ENCODE data around the gene SLC9A5.

DNA sequence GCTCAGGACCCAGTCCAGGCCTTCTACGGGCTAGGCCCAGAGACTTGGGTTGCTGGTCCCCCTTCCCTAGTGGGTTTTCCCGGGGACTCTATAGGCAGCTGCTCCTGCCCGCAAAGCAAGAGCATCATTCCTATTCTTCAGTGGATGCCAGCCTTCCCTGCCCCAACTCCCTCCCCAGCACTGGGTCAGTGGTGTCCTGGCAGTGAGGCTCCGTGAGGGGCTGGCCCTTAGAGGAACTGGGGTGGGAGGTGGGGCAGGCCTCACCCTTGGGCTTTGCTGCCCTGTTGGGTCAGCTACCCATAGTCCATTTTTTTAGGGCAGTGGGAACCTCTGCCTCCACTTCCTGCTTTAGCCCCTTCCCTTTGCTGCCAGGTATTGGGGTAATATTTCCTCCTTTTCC is 22.7 kb downstream of the SLC9A5 start:
- TF ChIP-seq, protein P1, sequence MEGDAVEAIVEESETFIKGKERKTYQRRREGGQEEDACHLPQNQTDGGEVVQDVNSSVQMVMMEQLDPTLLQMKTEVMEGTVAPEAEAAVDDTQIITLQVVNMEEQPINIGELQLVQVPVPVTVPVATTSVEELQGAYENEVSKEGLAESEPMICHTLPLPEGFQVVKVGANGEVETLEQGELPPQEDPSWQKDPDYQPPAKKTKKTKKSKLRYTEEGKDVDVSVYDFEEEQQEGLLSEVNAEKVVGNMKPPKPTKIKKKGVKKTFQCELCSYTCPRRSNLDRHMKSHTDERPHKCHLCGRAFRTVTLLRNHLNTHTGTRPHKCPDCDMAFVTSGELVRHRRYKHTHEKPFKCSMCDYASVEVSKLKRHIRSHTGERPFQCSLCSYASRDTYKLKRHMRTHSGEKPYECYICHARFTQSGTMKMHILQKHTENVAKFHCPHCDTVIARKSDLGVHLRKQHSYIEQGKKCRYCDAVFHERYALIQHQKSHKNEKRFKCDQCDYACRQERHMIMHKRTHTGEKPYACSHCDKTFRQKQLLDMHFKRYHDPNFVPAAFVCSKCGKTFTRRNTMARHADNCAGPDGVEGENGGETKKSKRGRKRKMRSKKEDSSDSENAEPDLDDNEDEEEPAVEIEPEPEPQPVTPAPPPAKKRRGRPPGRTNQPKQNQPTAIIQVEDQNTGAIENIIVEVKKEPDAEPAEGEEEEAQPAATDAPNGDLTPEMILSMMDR (IDR thresholded peaks at IDR 0.05 in 2 of 3, conservative IDR thresholded peaks at IDR 0.05 in 1 of 3; ENCODE audit: borderline replicate concordance in 1 of 3, insufficient read depth in 1 of 3, low read depth in 2 of 3, low read length in 2 of 3) = no peak
- TF ChIP-seq POLR2A (IDR thresholded peaks at IDR 0.05; ENCODE audit: borderline replicate concordance, extremely low read depth, insufficient read depth, insufficient read length) (no peak), SP1 (IDR thresholded peaks at IDR 0.05; ENCODE audit: low read depth) (no peak), POLR2AphosphoS5 (IDR thresholded peaks at IDR 0.05; ENCODE audit: low read depth, low read length) (no peak), RAD21 (IDR thresholded peaks at IDR 0.05; ENCODE audit: low read depth) (no peak), EZH2 (IDR thresholded peaks at IDR 0.05) (no peak), YY1 (IDR thresholded peaks at IDR 0.05; ENCODE audit: extremely low read depth, insufficient replicate concordance, low read depth, low read length) (no peak)
- TF ChIP-seq, protein P2, sequence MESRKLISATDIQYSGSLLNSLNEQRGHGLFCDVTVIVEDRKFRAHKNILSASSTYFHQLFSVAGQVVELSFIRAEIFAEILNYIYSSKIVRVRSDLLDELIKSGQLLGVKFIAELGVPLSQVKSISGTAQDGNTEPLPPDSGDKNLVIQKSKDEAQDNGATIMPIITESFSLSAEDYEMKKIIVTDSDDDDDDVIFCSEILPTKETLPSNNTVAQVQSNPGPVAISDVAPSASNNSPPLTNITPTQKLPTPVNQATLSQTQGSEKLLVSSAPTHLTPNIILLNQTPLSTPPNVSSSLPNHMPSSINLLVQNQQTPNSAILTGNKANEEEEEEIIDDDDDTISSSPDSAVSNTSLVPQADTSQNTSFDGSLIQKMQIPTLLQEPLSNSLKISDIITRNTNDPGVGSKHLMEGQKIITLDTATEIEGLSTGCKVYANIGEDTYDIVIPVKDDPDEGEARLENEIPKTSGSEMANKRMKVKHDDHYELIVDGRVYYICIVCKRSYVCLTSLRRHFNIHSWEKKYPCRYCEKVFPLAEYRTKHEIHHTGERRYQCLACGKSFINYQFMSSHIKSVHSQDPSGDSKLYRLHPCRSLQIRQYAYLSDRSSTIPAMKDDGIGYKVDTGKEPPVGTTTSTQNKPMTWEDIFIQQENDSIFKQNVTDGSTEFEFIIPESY (IDR thresholded peaks at IDR 0.05; ENCODE audit: extremely low read depth, insufficient replicate concordance, low read length) = no peak
- TF ChIP-seq, protein P3, sequence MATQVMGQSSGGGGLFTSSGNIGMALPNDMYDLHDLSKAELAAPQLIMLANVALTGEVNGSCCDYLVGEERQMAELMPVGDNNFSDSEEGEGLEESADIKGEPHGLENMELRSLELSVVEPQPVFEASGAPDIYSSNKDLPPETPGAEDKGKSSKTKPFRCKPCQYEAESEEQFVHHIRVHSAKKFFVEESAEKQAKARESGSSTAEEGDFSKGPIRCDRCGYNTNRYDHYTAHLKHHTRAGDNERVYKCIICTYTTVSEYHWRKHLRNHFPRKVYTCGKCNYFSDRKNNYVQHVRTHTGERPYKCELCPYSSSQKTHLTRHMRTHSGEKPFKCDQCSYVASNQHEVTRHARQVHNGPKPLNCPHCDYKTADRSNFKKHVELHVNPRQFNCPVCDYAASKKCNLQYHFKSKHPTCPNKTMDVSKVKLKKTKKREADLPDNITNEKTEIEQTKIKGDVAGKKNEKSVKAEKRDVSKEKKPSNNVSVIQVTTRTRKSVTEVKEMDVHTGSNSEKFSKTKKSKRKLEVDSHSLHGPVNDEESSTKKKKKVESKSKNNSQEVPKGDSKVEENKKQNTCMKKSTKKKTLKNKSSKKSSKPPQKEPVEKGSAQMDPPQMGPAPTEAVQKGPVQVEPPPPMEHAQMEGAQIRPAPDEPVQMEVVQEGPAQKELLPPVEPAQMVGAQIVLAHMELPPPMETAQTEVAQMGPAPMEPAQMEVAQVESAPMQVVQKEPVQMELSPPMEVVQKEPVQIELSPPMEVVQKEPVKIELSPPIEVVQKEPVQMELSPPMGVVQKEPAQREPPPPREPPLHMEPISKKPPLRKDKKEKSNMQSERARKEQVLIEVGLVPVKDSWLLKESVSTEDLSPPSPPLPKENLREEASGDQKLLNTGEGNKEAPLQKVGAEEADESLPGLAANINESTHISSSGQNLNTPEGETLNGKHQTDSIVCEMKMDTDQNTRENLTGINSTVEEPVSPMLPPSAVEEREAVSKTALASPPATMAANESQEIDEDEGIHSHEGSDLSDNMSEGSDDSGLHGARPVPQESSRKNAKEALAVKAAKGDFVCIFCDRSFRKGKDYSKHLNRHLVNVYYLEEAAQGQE (IDR thresholded peaks at IDR 0.05; ENCODE audit: low read depth) = no peak
- TF ChIP-seq, protein P4, sequence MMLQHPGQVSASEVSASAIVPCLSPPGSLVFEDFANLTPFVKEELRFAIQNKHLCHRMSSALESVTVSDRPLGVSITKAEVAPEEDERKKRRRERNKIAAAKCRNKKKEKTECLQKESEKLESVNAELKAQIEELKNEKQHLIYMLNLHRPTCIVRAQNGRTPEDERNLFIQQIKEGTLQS (IDR thresholded peaks at IDR 0.05) = no peak

Measured in HCT116 (cell line).